OCI-LY3 (cell line): ENCODE measurements around the gene ZNF578.

Experiments
- H2AFZ ChIP-seq: fragments of 200-600, 300-600 bp; shearing (Covaris generic); 2 replicates; pipeline ENCODE4 v1.6.0; 2014; ENCODE audit warnings: antibody characterized with exemption, low read depth, low read length
- H3K27ac ChIP-seq: fragments of 200-600, 300-600 bp; sonication (generic); 2 replicates; pipeline ENCODE4 v1.5.1; 2014; ENCODE audit warnings: mild to moderate bottlenecking, low read length, moderate library complexity, mixed read lengths
- H3K27me3 ChIP-seq: fragments of 200-600, 300-600 bp; sonication (generic); 2 replicates; pipeline ENCODE4 v1.6.1; 2014; ENCODE audit warnings: low read depth, low read length, mixed read lengths
- H3K36me3 ChIP-seq: fragments of 200-600, 300-600 bp; sonication (generic); replicated peaks from 2 replicates; pipeline ENCODE3; 2014; ENCODE audit warnings: low read depth, low read length, mixed read lengths
- H3K4me1 ChIP-seq: fragments of 300-600, 200-600 bp; sonication (generic); 2 replicates; pipeline ENCODE4 v1.6.1; 2014; ENCODE audit warnings: low read length, mixed read lengths
- H3K4me2 ChIP-seq: fragments of 200-600, 300-600 bp; sonication (generic); 2 replicates; pipeline ENCODE4 v1.6.1; 2014; ENCODE audit warnings: low read length, mixed read lengths
- H3K4me3 ChIP-seq: fragments of 300-600, 200-600 bp; sonication (generic); 2 replicates; pipeline ENCODE4 v1.5.1; 2014; ENCODE audit warnings: antibody characterized with exemption, mild to moderate bottlenecking, low read length, moderate library complexity
- H3K79me2 ChIP-seq: fragments of 300-600, 200-600 bp; shearing (Covaris generic); 2 replicates; pipeline ENCODE4 v1.6.1; 2014; ENCODE audit warnings: mild to moderate bottlenecking, low read length, mixed read lengths
- H3K9ac ChIP-seq: fragments of 300-600, 200-600 bp; shearing (Covaris generic); 2 replicates; pipeline ENCODE4 v1.6.0; 2014; ENCODE audit warnings: mild to moderate bottlenecking, low read length, moderate library complexity
- H3K9me3 ChIP-seq: fragments of 200-600, 300-600 bp; shearing (Covaris generic); 2 replicates; pipeline ENCODE4 v1.6.1; 2014; ENCODE audit warnings: low read length, mixed read lengths; ENCODE audit not compliant: insufficient read depth
- H4K20me1 ChIP-seq: fragments of 200-600, 300-600 bp; sonication (generic); 2 replicates; pipeline ENCODE4 v1.6.1; 2016; ENCODE audit warnings: low read length, mixed read lengths; ENCODE audit not compliant: insufficient read depth
- CTCF ChIP-seq: fragments of 200-600, 300-600 bp; sonication (generic); IDR thresholded peaks from 2 replicates; pipeline ENCODE4 v1.5.1; 2014; ENCODE audit warnings: antibody characterized with exemption, low read length, low read depth
- EZH2phosphoT487 ChIP-seq: fragments of 200-600 bp; shearing (Covaris generic); IDR thresholded peaks from 2 replicates; pipeline ENCODE4 v1.6.1; 2018; ENCODE audit warnings: antibody characterized with exemption, mixed run types, low read depth

Gene ZNF578

GRCh38 chr19:52453324-52454094 lies at the start of gene ZNF578:
Gene ZNF578 (plus strand): TSS chr19:52453553. CDS start chr19:52501846, 48,293 bp downstream.
- peaks cover 20% of the 10 kb centered on the region for H3K9me3 ChIP-seq
- H3K79me2 ChIP-seq: no peaks in the 10 kb centered on the region
- no peak within 1 kb of the TSS for H3K4me2 ChIP-seq
- H3K4me1 ChIP-seq: no peaks in the 10 kb centered on the region
- no peak within 1 kb of the TSS for H2AFZ ChIP-seq
- TF ChIP-seq CTCF: no peak
- TF ChIP-seq EZH2phosphoT487: no peak
- H3K4me3 ChIP-seq: no peak within 1 kb of the TSS
- H3K9ac ChIP-seq: no peak within 1 kb of the TSS
- H3K27ac ChIP-seq: no peak within 1 kb of the TSS
- H4K20me1 ChIP-seq: no peaks in the 10 kb centered on the region
- no peaks in the 10 kb centered on the region for H3K27me3 ChIP-seq
- no peaks in the 10 kb centered on the region for H3K36me3 ChIP-seq

GRCh38 chr19:52410276-52410675 lies 43.1 kb upstream of the ZNF578 start:
- Histone ChIP-seq H3K27me3 (no peaks in the 10 kb centered on the region), H3K9me3 (peaks cover 10% of the 10 kb centered on the region), H3K4me2 (no peak overlapping the region), H3K9ac (no peak overlapping the region), H2AFZ (no peak overlapping the region), H4K20me1 (no peaks in the 10 kb centered on the region), H3K4me1 (no peaks in the 10 kb centered on the region), H3K36me3 (no peaks in the 10 kb centered on the region), H3K79me2 (no peaks in the 10 kb centered on the region), H3K27ac (no peak overlapping the region), H3K4me3 (no peak overlapping the region)
- TF ChIP-seq CTCF (no peak), EZH2phosphoT487 (no peak)

- Histone ChIP-seq H3K9me3 (peaks cover 22% of the 10 kb centered on the region; the same call in 1 of the 2 replicates), H3K4me2 (no peak overlapping the region), H3K9ac (no peak overlapping the region), H3K27ac (no peak overlapping the region), H3K79me2 (no peaks in the 10 kb centered on the region), H2AFZ (no peak overlapping the region), H3K4me3 (no peak overlapping the region), H3K4me1 (no peaks in the 10 kb centered on the region), H3K36me3 (no peaks in the 10 kb centered on the region), H4K20me1 (no peaks in the 10 kb centered on the region), H3K27me3 (no peaks in the 10 kb centered on the region)
- no peak for TF ChIP-seq EZH2phosphoT487
- TF ChIP-seq CTCF: no peak
Measured at GRCh38 chr19:52415711-52416110, 37.6 kb upstream of the ZNF578 start.

- no peak within 1 kb of the TSS for H3K27ac ChIP-seq
- no peaks in the 10 kb centered on the region for H4K20me1 ChIP-seq
- TF ChIP-seq CTCF: no peak
- TF ChIP-seq EZH2phosphoT487: no peak
- H3K4me2 ChIP-seq: no peak within 1 kb of the TSS
- H3K9ac ChIP-seq: no peak within 1 kb of the TSS
- no peaks in the 10 kb centered on the region for H3K36me3 ChIP-seq
- H3K4me1 ChIP-seq: no peaks in the 10 kb centered on the region
- no peaks in the 10 kb centered on the region for H3K27me3 ChIP-seq
- H3K9me3 ChIP-seq: 0 out of 2 replicates have a peak, but pooled peaks cover 11% of the 10 kb centered on the region
- H3K4me3 ChIP-seq: no peak within 1 kb of the TSS
- no peaks in the 10 kb centered on the region for H3K79me2 ChIP-seq
- no peak within 1 kb of the TSS for H2AFZ ChIP-seq
Measured at GRCh38 chr19:52428937-52429336, 24.4 kb upstream of the ZNF578 start, which contains the start of gene ZNF534. Gene ZNF534 (plus strand): TSS chr19:52429148. CDS start chr19:52431475, 2,327 bp downstream.
